HepG2 (cell line): ENCODE data around the gene FAF2. TPM values are rescaled to one million over a fixed set of nuclear protein-coding genes. Genes with fewer than 3 reads are reported as not detected.

Experiments
- ATAC-seq: fragments of 200-7000 bp; cut with Tn5 transposase; 3 replicates; pipeline ENCODE4 v1.9.1; 2020; ENCODE audit warnings: mild to moderate bottlenecking, moderate library complexity
- BruUV-seq: library from RNA; stranded (reverse); fragments of 400-500 nt; replicated peaks from 2 replicates; lab custom pipeline; 2021; lab: Mats Ljungman, UMichigan
- CTCF ChIA-PET: fragments of 300-600 bp; formaldehyde crosslinking; extraction: SDS; loops from one replicate; lab custom pipeline; 2021; ENCODE audit warnings: low total read pairs, inconsistent platforms, low intra/inter-chr PET ratio; lab: Yijun Ruan, JAX
- POLR2A ChIA-PET: fragments of 350-600 bp; sonication (Branson Sonifier 250); formaldehyde crosslinking; loops from one replicate; lab custom pipeline; 2020; ENCODE audit warnings: antibody characterized with exemption, inconsistent platforms; lab: Yijun Ruan, JAX
- DNase-seq: peaks from one replicate; pipeline ENCODE4 v3.0.0-alpha.2; 2015; ENCODE audit warnings: low spot score
- FAIRE-seq: peaks from 3 replicates; lab custom pipeline; 2011; peaks lifted over from hg19 to GRCh38; lab: Jason Lieb, UNC
- H2AFZ ChIP-seq: one replicate; pipeline ENCODE4 v1.6.1; 2011; ENCODE audit warnings: low read length, inconsistent platforms
- H3K27ac ChIP-seq: fragments of 300-600 bp; 3 replicates; pipeline ENCODE4 v1.8.0; 2011; ENCODE audit warnings: mixed run types, mild to moderate bottlenecking, mixed read lengths, low read length, inconsistent platforms; ENCODE audit not compliant: insufficient read depth; ENCODE audit errors: extremely low read length
- H3K27me3 ChIP-seq, 2 experiments: fragments of 200-600 bp in 1 of 2; 2 replicates in 1 of 2; 3 replicates in 1 of 2; pipeline versions ENCODE4 v1.6.0 to v1.8.0; 2011; ENCODE audit warnings: low read length in 2 of 2, mild to moderate bottlenecking in 2 of 2, moderate library complexity in 2 of 2, inconsistent platforms in 1 of 2; ENCODE audit not compliant: insufficient read depth in 2 of 2, control insufficient read depth in 1 of 2
- H3K36me3 ChIP-seq, 2 experiments: fragments of 200-600 bp in 1 of 2; replicated peaks in 1 of 2; 2 replicates in 1 of 2; 3 replicates in 1 of 2; pipeline versions ENCODE4 v1.5.1 to v1.8.0; 2011; ENCODE audit warnings: low read length in 2 of 2, inconsistent platforms in 1 of 2; ENCODE audit not compliant: insufficient read depth in 2 of 2, control insufficient read depth in 1 of 2
- H3K4me1 ChIP-seq: 2 replicates; pipeline ENCODE4 v1.5.1; 2012; ENCODE audit warnings: low read length, inconsistent platforms; ENCODE audit not compliant: insufficient read depth
- H3K4me2 ChIP-seq: 2 replicates; pipeline ENCODE4 v1.6.0; 2011; ENCODE audit warnings: low read depth, low read length, inconsistent platforms
- H3K4me3 ChIP-seq, 3 experiments: fragments of 200-600 bp in 1 of 3; sonication (generic), shearing (Covaris generic) in 1 of 3; replicated peaks in 1 of 3; 2 replicates each; pipeline ENCODE4 v1.5.1; 2011 to 2016; ENCODE audit warnings: low read length in 3 of 3, inconsistent platforms in 2 of 3, low read depth in 2 of 3, mild to moderate bottlenecking in 2 of 3, control low read depth in 1 of 3, mixed read lengths in 1 of 3; ENCODE audit not compliant: insufficient read depth in 1 of 3
- H3K79me2 ChIP-seq: one replicate; pipeline ENCODE4 v1.6.1; 2011; ENCODE audit warnings: low read length, inconsistent platforms; ENCODE audit not compliant: insufficient read depth
- H3K9ac ChIP-seq: 2 replicates; pipeline ENCODE4 v1.6.0; 2011; ENCODE audit warnings: mild to moderate bottlenecking, low read depth, low read length, inconsistent platforms; ENCODE audit not compliant: insufficient read depth
- H3K9me3 ChIP-seq: 2 replicates; pipeline ENCODE4 v1.5.1; 2012; ENCODE audit warnings: mild to moderate bottlenecking, low read length
- H4K20me1 ChIP-seq: 2 replicates; pipeline ENCODE4 v1.6.0; 2011; ENCODE audit warnings: inconsistent platforms, mild to moderate bottlenecking, low read length, moderate library complexity; ENCODE audit not compliant: insufficient read depth
- MAFK ChIP-seq, 2 experiments: IDR thresholded peaks in 1 of 2; conservative IDR thresholded peaks in 1 of 2; 2 replicates each; pipeline ENCODE4 v1.6.1; 2011; ENCODE audit warnings: improper control_type of control experiment in 2 of 2, low read length in 2 of 2
- PATZ1 ChIP-seq: sonication (generic); formaldehyde crosslinking; IDR thresholded peaks from 2 replicates; pipeline ENCODE4 v1.4.0; 2020; ENCODE audit warnings: missing genetic modification reagents
- RBM39 ChIP-seq: fragments of 200-400 bp; formaldehyde crosslinking; IDR thresholded peaks from one replicate; pipeline ENCODE4 v1.6.1; 2018; ENCODE audit warnings: antibody characterized with exemption, mild to moderate bottlenecking, low read depth, low read length; ENCODE audit not compliant: poor library complexity, severe bottlenecking
- SP5 ChIP-seq: IDR thresholded peaks from 2 replicates; pipeline ENCODE4 v1.6.1; 2016; ENCODE audit warnings: low read depth, borderline replicate concordance
- ZKSCAN1 ChIP-seq: fragments of 150-350 bp; IDR thresholded peaks from 2 replicates; pipeline ENCODE4 v1.6.1; 2014; ENCODE audit warnings: low read length
- ZNF367 ChIP-seq: sonication (generic); formaldehyde crosslinking; IDR thresholded peaks from 2 replicates; pipeline ENCODE4 v1.4.0; 2020; ENCODE audit warnings: missing genetic modification reagents, borderline replicate concordance
- ZNF704 ChIP-seq: sonication (generic); formaldehyde crosslinking; IDR thresholded peaks from 2 replicates; pipeline ENCODE4 v1.8.1; 2023; ENCODE audit warnings: mild to moderate bottlenecking, inconsistent platforms, moderate library complexity, missing genetic modification reagents, borderline replicate concordance
- ZNF768 ChIP-seq: sonication (generic); formaldehyde crosslinking; IDR thresholded peaks from 2 replicates; pipeline ENCODE4 v1.4.0; 2020; ENCODE audit warnings: missing genetic modification reagents
- ZSCAN30 ChIP-seq: sonication (generic); formaldehyde crosslinking; IDR thresholded peaks from 2 replicates; pipeline ENCODE4 v1.5.0; 2020; ENCODE audit warnings: mild to moderate bottlenecking, missing genetic modification reagents
- WGBS: methylation state at CpG from one replicate; pipeline ENCODE4 v1.1.6; 2017; ENCODE audit warnings: low lambda C conversion rate; 5-methylcytosine and 5-hydroxymethylcytosine counted together
- in situ Hi-C: cut with HindIII; loops from 2 replicates; pipeline ENCODE4 v1.10.0; 2017; ENCODE audit warnings: low pct_unique_long_range_greater_than_20kb; ENCODE audit not compliant: extremely low pct_ligation_motif_present
- intact Hi-C: fragments of 100-400 bp; cut with micrococcal nuclease; formaldehyde crosslinking; loops from one replicate; pipeline ENCODE4 v1.10.0; 2022; ENCODE audit not compliant: unreplicated experiment
- polyA plus RNA-seq, 8 experiments: library from polyadenylated mRNA; depleted of rRNA in 3 of 8; stranded (reverse) in 7 of 8; unstranded in 1 of 8; fragments of >200 nt; fragmentation: Illumina TruSeq in 4 of 8; extraction: Trizol in 4 of 8; gene quantifications; 2 replicates each; pipeline versions ENCODE4 v1.2.1 to v1.2.3, GENCODE V29; 2011 to 2016; ENCODE audit warnings: low read depth in 4 of 8, missing spikeins in 1 of 8, mixed read lengths in 1 of 8; ENCODE audit not compliant: insufficient read depth in 1 of 8
- total RNA-seq, 5 experiments: library from RNA; depleted of rRNA; stranded (reverse); fragments of >200 nt; fragmentation: Illumina TruSeq; extraction: Trizol; gene quantifications; 2 replicates each; pipeline ENCODE4 v1.2.3, GENCODE V29; 2016; ENCODE audit warnings: low read depth in 1 of 5
- TF ChIP-seq, protein P1 (sequence below): fragments of 450-650 bp; IDR thresholded peaks from 2 replicates; pipeline ENCODE4 v1.6.1; 2016
- TF ChIP-seq, protein P2 (sequence below): sonication (generic); formaldehyde crosslinking; IDR thresholded peaks from 2 replicates; pipeline ENCODE4 v1.5.0; 2020; ENCODE audit warnings: mild to moderate bottlenecking, missing genetic modification reagents

Gene FAF2
- total and polyA plus RNA-seq, 2 of the 13 experiments (the other 11 are each of a cell fraction or from before 2014, with no cell fraction given) = 27.8 to 34.3 TPM

- CTCF ChIA-PET = no interaction called here
- no peaks in the 10 kb centered on the region for H3K27me3 ChIP-seq
- POLR2A ChIA-PET = no interaction called here
- H3K27ac ChIP-seq = no peak overlapping the region
- intact Hi-C loops = loop anchor here (10.0 kb wide), 1 partner anchor 71 kb away; no protein-coding TSS in a partner anchor
- no peak for FAIRE-seq
- TF ChIP-seq RBM39 (no peak), MAFK (conservative IDR thresholded peaks at IDR 0.05 in 1 of 2, IDR thresholded peaks at IDR 0.05 in 1 of 2; ENCODE audit: low read length in 2 of 2) (peak in 1 of 2 experiments; percentile 14; a peak in 1 of 4 replicates)
- in situ Hi-C loops = loop anchor here (10.0 kb wide), 1 partner anchor 71 kb away; no protein-coding TSS in a partner anchor
- DNase-seq = no peak
- H3K36me3 ChIP-seq = peaks cover 0 to 6% of the 10 kb centered on the region in 2 experiments; a peak in 1 of 5 replicates
- 10% methylated on average over 1 of the region's 7 CpGs for WGBS
- no peak overlapping the region for H3K4me3 ChIP-seq
- no peak for ATAC-seq
- peaks cover 29% of the 10 kb centered on the region for H3K4me1 ChIP-seq
- H4K20me1 ChIP-seq = no peaks in the 10 kb centered on the region
- H3K9ac ChIP-seq = no peak overlapping the region
- BruUV-seq = no TSS peak
- no peak overlapping the region for H2AFZ ChIP-seq
- H3K79me2 ChIP-seq = no peaks in the 10 kb centered on the region
- H3K9me3 ChIP-seq = no peaks in the 10 kb centered on the region
- H3K4me2 ChIP-seq = no peak overlapping the region
Measured at GRCh38 chr5:176413709-176414191, 34.4 kb upstream of the FAF2 start.

DNA sequence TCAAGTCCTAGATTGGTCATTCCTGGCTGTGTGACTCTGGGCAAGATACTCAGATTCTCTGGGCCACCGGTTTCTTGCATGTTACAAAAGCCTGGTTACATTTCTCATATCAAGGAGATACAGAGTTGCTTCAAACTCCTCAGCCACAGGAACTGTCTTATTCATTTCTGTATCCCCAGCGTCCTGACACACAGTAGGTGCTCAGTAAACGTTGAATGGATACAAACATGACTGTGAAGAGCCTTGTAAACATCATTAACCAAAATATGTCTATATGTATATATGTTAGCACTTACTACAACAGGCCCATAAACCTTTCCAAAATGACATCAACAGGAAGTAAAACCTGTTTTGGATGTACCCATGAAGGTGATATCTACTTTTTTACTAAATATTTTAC is 33.5 kb upstream of the FAF2 start:
- H3K36me3 ChIP-seq = peaks cover 0 to 5% of the 10 kb centered on the region in 2 experiments; a peak in 1 of 5 replicates
- DNase-seq (no peak), ATAC-seq (no peak), FAIRE-seq (no peak)
- H3K79me2 ChIP-seq = no peaks in the 10 kb centered on the region
- in situ Hi-C loops = loop anchor here (5.0 to 10.0 kb wide), 2 partner anchors 70 to 123 kb away; partner anchors contain the start of gene RNF44
- ChIA-PET POLR2A (interaction anchor here (0.7 kb wide), 1 partner anchor 45 kb away, joined by 3 read pairs; no protein-coding TSS in a partner anchor), CTCF (no interaction called here)
- H3K27ac ChIP-seq = no peak overlapping the region
- H2AFZ ChIP-seq = no peak overlapping the region
- H3K27me3 ChIP-seq = no peaks in the 10 kb centered on the region
- H3K4me3 ChIP-seq = no peak overlapping the region
- BruUV-seq = TSS peak; percentile 58
- 82% methylated on average over 3 of the region's 3 CpGs for WGBS
- H3K9ac ChIP-seq = no peak overlapping the region
- H3K4me1 ChIP-seq = peaks cover 32% of the 10 kb centered on the region
- intact Hi-C loops = loop anchor here (10.0 kb wide), 1 partner anchor 70 kb away; no protein-coding TSS in a partner anchor
- H4K20me1 ChIP-seq = no peaks in the 10 kb centered on the region
- H3K4me2 ChIP-seq = no peak overlapping the region
- H3K9me3 ChIP-seq = no peaks in the 10 kb centered on the region
- no peak for TF ChIP-seq SP5 (CRISPR knock-in tag)
- TF ChIP-seq ZNF367 (CRISPR knock-in tag) = no peak
- peak; percentile 31; the same call in 1 of the 2 replicates for TF ChIP-seq ZNF768 (CRISPR knock-in tag)
- TF ChIP-seq, protein P1, sequence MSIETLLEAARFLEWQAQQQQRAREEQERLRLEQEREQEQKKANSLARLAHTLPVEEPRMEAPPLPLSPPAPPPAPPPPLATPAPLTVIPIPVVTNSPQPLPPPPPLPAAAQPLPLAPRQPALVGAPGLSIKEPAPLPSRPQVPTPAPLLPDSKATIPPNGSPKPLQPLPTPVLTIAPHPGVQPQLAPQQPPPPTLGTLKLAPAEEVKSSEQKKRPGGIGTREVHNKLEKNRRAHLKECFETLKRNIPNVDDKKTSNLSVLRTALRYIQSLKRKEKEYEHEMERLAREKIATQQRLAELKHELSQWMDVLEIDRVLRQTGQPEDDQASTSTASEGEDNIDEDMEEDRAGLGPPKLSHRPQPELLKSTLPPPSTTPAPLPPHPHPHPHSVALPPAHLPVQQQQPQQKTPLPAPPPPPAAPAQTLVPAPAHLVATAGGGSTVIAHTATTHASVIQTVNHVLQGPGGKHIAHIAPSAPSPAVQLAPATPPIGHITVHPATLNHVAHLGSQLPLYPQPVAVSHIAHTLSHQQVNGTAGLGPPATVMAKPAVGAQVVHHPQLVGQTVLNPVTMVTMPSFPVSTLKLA = no peak
- TF ChIP-seq ZKSCAN1 = peak; percentile 71; the same call in 1 of the 2 replicates
- TF ChIP-seq ZNF704 (CRISPR knock-in tag) = no peak
- TF ChIP-seq PATZ1 = no peak
- no peak for TF ChIP-seq ZSCAN30 (CRISPR knock-in tag)
- TF ChIP-seq, protein P2, sequence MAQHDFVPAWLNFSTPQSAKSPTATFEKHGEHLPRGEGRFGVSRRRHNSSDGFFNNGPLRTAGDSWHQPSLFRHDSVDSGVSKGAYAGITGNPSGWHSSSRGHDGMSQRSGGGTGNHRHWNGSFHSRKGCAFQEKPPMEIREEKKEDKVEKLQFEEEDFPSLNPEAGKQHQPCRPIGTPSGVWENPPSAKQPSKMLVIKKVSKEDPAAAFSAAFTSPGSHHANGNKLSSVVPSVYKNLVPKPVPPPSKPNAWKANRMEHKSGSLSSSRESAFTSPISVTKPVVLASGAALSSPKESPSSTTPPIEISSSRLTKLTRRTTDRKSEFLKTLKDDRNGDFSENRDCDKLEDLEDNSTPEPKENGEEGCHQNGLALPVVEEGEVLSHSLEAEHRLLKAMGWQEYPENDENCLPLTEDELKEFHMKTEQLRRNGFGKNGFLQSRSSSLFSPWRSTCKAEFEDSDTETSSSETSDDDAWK = no peak
